Vagina (tissue), 2 donors: ENCODE results near the gene WARS2. TPM values are rescaled to one million over a fixed set of nuclear protein-coding genes. Genes with fewer than 3 reads are reported as not detected.
A peak's percentile ranks its signal among the peaks of the same experiment; 100 is the strongest.

Experiments used
- DNase-seq, 2 donors: peaks; one replicate each; pipeline ENCODE4 v3.0.0-alpha.2; 2017; ENCODE audit errors: extremely low spot score in 2 of 2
- H3K27ac ChIP-seq: fragments of 200-600 bp; sonication (generic); one replicate; pipeline ENCODE4 v1.5.1; 2019
- H3K27me3 ChIP-seq: fragments of 200-600 bp; sonication (generic); one replicate; pipeline ENCODE4 v1.5.1; 2019
- H3K36me3 ChIP-seq, 2 donors: fragments of 200-600 bp; sonication (generic); one replicate each; pipeline ENCODE4 v1.5.1; 2017 to 2019
- H3K4me1 ChIP-seq: fragments of 200-600 bp; sonication (generic); one replicate; pipeline ENCODE4 v1.5.1; 2019
- H3K4me3 ChIP-seq, 2 donors: fragments of 200-600 bp; sonication (generic); 1 replicate in 1 of 2; 2 replicates in 1 of 2; pipeline ENCODE4 v1.5.1; 2016 to 2019
- H3K9me3 ChIP-seq: fragments of 200-600 bp; sonication (generic); one replicate; pipeline ENCODE4 v1.5.1; 2019
- CTCF ChIP-seq, 3 experiments: fragments of 450-650 bp in 2 of 3; fragments of 200-600 bp in 1 of 3; sonication (generic) in 1 of 3; IDR thresholded peaks; one replicate each; pipeline ENCODE4 v1.5.1; 2017 to 2019; ENCODE audit warnings: antibody characterized with exemption in 3 of 3, mild to moderate bottlenecking in 2 of 3, moderate library complexity in 2 of 3
- POLR2A ChIP-seq, 2 donors: fragments of 450-650 bp; IDR thresholded peaks; one replicate each; pipeline ENCODE4 v1.6.1; 2017; ENCODE audit warnings: antibody characterized with exemption in 2 of 2, mild to moderate bottlenecking in 2 of 2, moderate library complexity in 2 of 2
- POLR2AphosphoS5 ChIP-seq, 2 donors: sonication (generic); formaldehyde crosslinking; IDR thresholded peaks; one replicate each; pipeline ENCODE4 v1.9.0; 2017; ENCODE audit warnings: antibody characterized with exemption in 2 of 2, mild to moderate bottlenecking in 2 of 2, low read depth in 1 of 2; ENCODE audit not compliant: insufficient read depth in 1 of 2
- intact Hi-C: fragments of 100-400 bp; cut with DNase I; formaldehyde crosslinking; loops from one replicate; pipeline ENCODE4 v1.15.1; 2023
- small RNA-seq: library from RNA; depleted of rRNA; stranded (forward); fragments of <200 nt; gene quantifications from one replicate; pipeline ENCODE3, GENCODE V24; 2016
- total RNA-seq: library from RNA; depleted of rRNA; stranded (reverse); fragments of >200 nt; gene quantifications from one replicate; pipeline ENCODE4 v1.2.3, GENCODE V29; 2016

WARS2 gene
- total RNA-seq, 1 donor from 2014 or later, result 8.3 TPM

GRCh38 chr1:118983558-118984041 lies 156.9 kb downstream of the WARS2 start:
- intact Hi-C loops, result no loop called here
- no peaks in the 10 kb centered on the region for H3K9me3 ChIP-seq
- peaks cover 36% of the 10 kb centered on the region for H3K4me1 ChIP-seq
- H3K27me3 ChIP-seq, result peaks cover 49% of the 10 kb centered on the region
- DNase-seq, result peak in 1 of 2 donors; percentile 67
- no peak overlapping the region for H3K4me3 ChIP-seq
- no peaks in the 10 kb centered on the region for H3K36me3 ChIP-seq
- no peak overlapping the region for H3K27ac ChIP-seq
- TF ChIP-seq CTCF (IDR thresholded peaks at IDR 0.05) (no peak), POLR2A (IDR thresholded peaks at IDR 0.05) (no peak), POLR2AphosphoS5 (IDR thresholded peaks at IDR 0.05; ENCODE audit: insufficient read depth in 1 of 2, low read depth in 1 of 2) (no peak)

- peaks cover 46% of the 10 kb centered on the region for H3K27me3 ChIP-seq
- no peak overlapping the region for H3K27ac ChIP-seq
- H3K4me1 ChIP-seq, result peaks cover 36% of the 10 kb centered on the region
- TF ChIP-seq CTCF (IDR thresholded peaks at IDR 0.05) (no peak), POLR2A (IDR thresholded peaks at IDR 0.05) (no peak), POLR2AphosphoS5 (IDR thresholded peaks at IDR 0.05; ENCODE audit: insufficient read depth in 1 of 2, low read depth in 1 of 2) (no peak)
- no peaks in the 10 kb centered on the region for H3K36me3 ChIP-seq
- no peak for DNase-seq
- no peaks in the 10 kb centered on the region for H3K9me3 ChIP-seq
- no peak overlapping the region for H3K4me3 ChIP-seq
- intact Hi-C loops, result no loop called here
Measured at GRCh38 chr1:118982821-118983557, 157.5 kb downstream of the WARS2 start.

GRCh38 chr1:118982266-118982665 lies 158.2 kb downstream of the WARS2 start:
- H3K36me3 ChIP-seq, result no peaks in the 10 kb centered on the region
- H3K27ac ChIP-seq, result no peak overlapping the region
- H3K4me1 ChIP-seq, result peaks cover 29% of the 10 kb centered on the region
- peaks cover 46% of the 10 kb centered on the region for H3K27me3 ChIP-seq
- TF ChIP-seq POLR2A (IDR thresholded peaks at IDR 0.05), result no peak
- no peak for TF ChIP-seq POLR2AphosphoS5 (IDR thresholded peaks at IDR 0.05; ENCODE audit: insufficient read depth in 1 of 2, low read depth in 1 of 2)
- TF ChIP-seq CTCF (IDR thresholded peaks at IDR 0.05), result no peak
- no peak overlapping the region for H3K4me3 ChIP-seq
- intact Hi-C loops, result no loop called here
- no peak for DNase-seq
- no peaks in the 10 kb centered on the region for H3K9me3 ChIP-seq

GRCh38 chr1:118981436-118981835 lies 159.0 kb downstream of the WARS2 start:
- Histone ChIP-seq H3K4me3 (no peak overlapping the region), H3K9me3 (no peaks in the 10 kb centered on the region), H3K36me3 (no peaks in the 10 kb centered on the region), H3K27ac (no peak overlapping the region), H3K27me3 (peaks cover 43% of the 10 kb centered on the region), H3K4me1 (peaks cover 22% of the 10 kb centered on the region)
- TF ChIP-seq CTCF (IDR thresholded peaks at IDR 0.05), result no peak
- intact Hi-C loops, result no loop called here
- no peak for DNase-seq

Small RNAs within 50 kb of the gene (small RNA-seq; reads per million reads assigned to genes)
- not detected for gene AL139420.2

Other genes starting within 250 kb of the WARS2 start
- gene TBX15, start 152.3 kb downstream of the WARS2 start, total RNA-seq, result 0.98 TPM
- gene HAO2, start 228.1 kb upstream of the WARS2 start, total RNA-seq, result not detected